Measurements from ENCODE around the gene CMTR1. TPM values are rescaled to one million over a fixed set of nuclear protein-coding genes. Genes with fewer than 3 reads are reported as not detected.
"Not testable (repeated sequence)": the region's sequence is repeated elsewhere in the genome, so short reads cannot be mapped to it uniquely, and the experiment has no call there.

The CMTR1 gene
- total and polyA plus RNA-seq, 7 experiments from 2014 or later = 21.1 to 89.4 (median 70.3) TPM

DNA sequence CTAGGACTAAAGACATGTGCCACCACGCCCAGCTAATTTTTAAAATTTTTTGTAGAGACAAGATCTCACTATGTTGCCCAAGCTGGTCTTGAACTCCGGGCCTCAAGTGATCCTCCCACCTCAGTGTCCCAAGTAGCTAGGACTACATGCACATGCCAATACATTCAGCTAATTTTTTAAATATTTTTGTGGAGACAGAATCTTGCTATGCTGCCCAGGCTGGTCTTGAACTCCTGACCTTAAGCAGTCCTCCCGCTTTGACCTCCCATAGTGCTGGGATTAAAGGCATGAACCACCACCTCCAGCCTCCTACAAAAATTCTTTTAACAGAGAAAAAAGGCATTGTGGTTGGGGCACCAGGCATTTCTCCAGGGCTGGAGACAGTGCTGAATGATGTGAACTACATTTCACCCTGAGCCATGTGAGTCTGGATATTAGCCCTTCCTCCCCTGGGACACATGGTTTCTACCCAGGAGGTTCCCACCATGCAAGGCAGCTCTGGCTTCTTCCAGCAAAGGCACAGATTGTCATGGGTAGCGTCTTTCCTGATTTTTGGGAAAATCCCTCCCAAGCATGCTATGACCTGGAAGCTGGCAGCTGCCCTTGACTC lies 36.3 kb upstream of the CMTR1 start:
- POLR2A ChIA-PET = no interaction called here
- no peak overlapping the region for H3K27ac ChIP-seq (ENCODE audit: low read depth, low read length)
- H3K9me3 Mint-ChIP-seq = peaks cover 0 to 2% (median 0%) of the 10 kb centered on the region in 11 donors
- no peaks in the 10 kb centered on the region for H3K27me3 ChIP-seq (ENCODE audit: control insufficient read depth in 2 of 2, insufficient read depth in 2 of 2, low read length in 2 of 2)
- ATAC-seq (no peak), DNase-seq (no peak)
- H3K27ac Mint-ChIP-seq = no peak overlapping the region
- H3K36me3 Mint-ChIP-seq = peaks cover 0 to 10% (median 0%) of the 10 kb centered on the region in 5 donors
- H3K4me3 ChIP-seq (ENCODE audit: low read length) = no peak overlapping the region
- CTCF ChIA-PET = interaction anchor here (0.9 kb wide), 1 partner anchor 60 kb away, joined by 3 read pairs; no protein-coding TSS in a partner anchor
- H3K9me3 ChIP-seq (ENCODE audit: control insufficient read depth in 2 of 3, low read length in 3 of 3) = no peaks in the 10 kb centered on the region
- H3K4me1 Mint-ChIP-seq = peaks cover 0 to 5% (median 0%) of the 10 kb centered on the region in 7 donors
- H3K27me3 Mint-ChIP-seq = peaks cover 0 to 18% (median 0%) of the 10 kb centered on the region in 5 donors
- no peaks in the 10 kb centered on the region for H3K4me1 ChIP-seq (ENCODE audit: control insufficient read depth in 2 of 2, insufficient read depth in 2 of 2, low read length in 2 of 2)
- H3K36me3 ChIP-seq (ENCODE audit: control insufficient read depth in 2 of 3, insufficient read depth in 3 of 3, low read length in 3 of 3) = peaks cover 0 to 8% (median 0%) of the 10 kb centered on the region in 3 experiments
- no peak overlapping the region for H3K4me3 Mint-ChIP-seq
- intact Hi-C loops (cut with micrococcal nuclease) = no loop called here

DNA sequence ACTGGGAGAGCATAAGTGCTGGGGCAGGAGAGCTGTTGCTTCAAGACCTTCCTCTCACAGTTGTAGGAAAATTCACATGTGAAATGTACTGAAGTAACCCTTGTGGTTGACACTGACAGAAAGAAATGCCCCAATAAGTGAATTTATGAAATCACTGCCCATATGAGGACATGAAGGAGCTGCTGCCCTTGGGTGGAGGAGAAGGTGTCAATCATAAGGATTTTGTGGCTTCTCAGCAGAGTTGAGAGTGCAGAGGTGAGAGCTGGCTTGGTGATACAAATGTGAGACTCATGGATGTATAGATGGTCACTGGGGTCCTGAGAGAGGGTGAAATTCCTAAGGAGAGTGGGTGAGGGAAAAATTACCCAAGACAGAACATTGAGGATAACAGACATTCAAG lies 33.9 kb upstream of the CMTR1 start:
- CTCF ChIA-PET = no interaction called here
- no peak overlapping the region for H3K4me3 ChIP-seq (ENCODE audit: low read length)
- ATAC-seq = no peak
- Mint-ChIP-seq H3K9me3 (peaks cover 0 to 5% (median 0%) of the 10 kb centered on the region in 11 donors), H3K27me3 (peaks cover 0 to 36% (median 0%) of the 10 kb centered on the region in 5 donors), H3K4me3 (no peak overlapping the region), H3K36me3 (peaks cover 0 to 6% (median 0%) of the 10 kb centered on the region in 5 donors), H3K4me1 (peaks cover 0 to 5% (median 0%) of the 10 kb centered on the region in 7 donors), H3K27ac (no peak overlapping the region)
- H3K36me3 ChIP-seq (ENCODE audit: control insufficient read depth in 2 of 3, insufficient read depth in 3 of 3, low read length in 3 of 3) = no peaks in the 10 kb centered on the region
- no peak for DNase-seq
- H3K27ac ChIP-seq (ENCODE audit: low read depth, low read length) = no peak overlapping the region
- no peaks in the 10 kb centered on the region for H3K9me3 ChIP-seq (ENCODE audit: control insufficient read depth in 2 of 3, low read length in 3 of 3)
- H3K4me1 ChIP-seq (ENCODE audit: control insufficient read depth in 2 of 2, insufficient read depth in 2 of 2, low read length in 2 of 2) = no peaks in the 10 kb centered on the region
- intact Hi-C loops (cut with micrococcal nuclease) = no loop called here
- H3K27me3 ChIP-seq (ENCODE audit: control insufficient read depth in 2 of 2, insufficient read depth in 2 of 2, low read length in 2 of 2) = no peaks in the 10 kb centered on the region
- POLR2A ChIA-PET = no interaction called here

DNA sequence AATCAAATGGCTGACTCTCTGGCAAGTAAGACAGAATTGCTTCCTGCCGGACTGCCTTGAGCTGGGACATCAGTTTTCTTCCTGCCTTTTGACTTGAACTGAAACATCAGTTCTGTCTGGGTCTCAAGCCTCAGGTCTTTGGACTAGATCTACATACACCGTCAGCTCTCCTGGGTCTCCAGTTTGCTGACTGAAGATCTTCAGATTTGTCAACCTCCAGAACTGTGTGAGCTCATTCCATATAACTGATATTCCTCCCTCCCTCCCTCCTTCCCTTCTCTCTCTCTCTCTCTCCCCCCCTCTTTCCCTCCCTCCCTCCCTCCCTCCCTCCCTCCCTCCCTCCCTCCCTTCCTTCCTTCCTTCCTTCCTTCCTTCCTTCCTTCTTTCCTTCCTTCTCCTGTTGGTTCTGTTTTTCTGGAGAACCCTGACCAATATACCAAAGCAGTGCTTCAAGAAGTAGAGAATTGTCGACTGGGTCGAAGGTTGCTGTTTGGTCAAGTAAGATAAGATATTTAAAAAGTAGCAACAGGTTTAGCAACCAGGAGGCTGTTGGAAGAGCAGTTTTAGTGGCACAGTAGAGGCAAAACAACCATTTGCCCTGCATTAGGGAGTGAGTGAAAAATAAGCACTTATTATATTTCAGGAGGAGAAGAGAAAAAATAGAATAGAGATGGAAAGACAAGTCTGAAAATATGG lies 33.1 kb upstream of the CMTR1 start:
- Mint-ChIP-seq H3K27me3 (peaks cover 0 to 39% (median 0%) of the 10 kb centered on the region in 5 donors), H3K4me1 (peaks cover 0 to 5% (median 0%) of the 10 kb centered on the region in 7 donors), H3K4me3 (no peak overlapping the region), H3K9me3 (peaks cover 0 to 5% (median 0%) of the 10 kb centered on the region in 11 donors), H3K27ac (no peak overlapping the region), H3K36me3 (peaks cover 0 to 6% (median 0%) of the 10 kb centered on the region in 5 donors)
- DNase-seq = no peak
- H3K4me3 ChIP-seq (ENCODE audit: low read length) = no peak overlapping the region
- H3K27me3 ChIP-seq (ENCODE audit: control insufficient read depth in 2 of 2, insufficient read depth in 2 of 2, low read length in 2 of 2) = no peaks in the 10 kb centered on the region
- CTCF ChIA-PET = interaction anchor here (0.7 kb wide), 1 partner anchor 34 kb away, joined by 3 read pairs; no protein-coding TSS in a partner anchor
- H3K36me3 ChIP-seq (ENCODE audit: control insufficient read depth in 2 of 3, insufficient read depth in 3 of 3, low read length in 3 of 3) = no peaks in the 10 kb centered on the region
- POLR2A ChIA-PET = no interaction called here
- H3K27ac ChIP-seq (ENCODE audit: low read depth, low read length) = no peak overlapping the region
- no peaks in the 10 kb centered on the region for H3K4me1 ChIP-seq (ENCODE audit: control insufficient read depth in 2 of 2, insufficient read depth in 2 of 2, low read length in 2 of 2)
- no peaks in the 10 kb centered on the region for H3K9me3 ChIP-seq (ENCODE audit: control insufficient read depth in 2 of 3, low read length in 3 of 3)
- intact Hi-C loops (cut with micrococcal nuclease) = no loop called here
- no peak for ATAC-seq

DNA sequence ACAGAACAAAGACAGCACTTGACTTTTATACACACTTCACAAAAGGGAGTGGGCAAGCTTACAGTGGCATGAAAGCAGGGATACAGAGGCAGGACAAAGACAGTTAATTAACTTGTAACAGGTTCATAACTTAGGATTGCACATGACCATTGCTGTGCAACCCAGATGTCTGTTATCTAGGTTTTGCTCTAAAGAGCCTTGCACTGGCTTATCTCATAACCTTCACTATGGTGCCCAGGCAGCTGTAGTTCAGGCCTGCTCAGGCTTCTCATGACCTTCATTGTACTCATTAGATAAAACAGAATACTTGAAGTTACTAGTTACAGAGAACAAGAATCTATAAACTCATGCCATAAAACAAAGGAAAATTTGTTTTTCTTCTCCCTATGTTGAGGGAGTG lies 31.4 kb upstream of the CMTR1 start:
- H3K27ac ChIP-seq (ENCODE audit: low read depth, low read length); H3K27me3 ChIP-seq (ENCODE audit: control insufficient read depth in 2 of 2, insufficient read depth in 2 of 2, low read length in 2 of 2); ATAC-seq; H3K4me1 ChIP-seq (ENCODE audit: control insufficient read depth in 2 of 2, insufficient read depth in 2 of 2, low read length in 2 of 2); H3K9me3 Mint-ChIP-seq; H3K36me3 Mint-ChIP-seq; H3K4me1 Mint-ChIP-seq; H3K4me3 ChIP-seq (ENCODE audit: low read length); H3K36me3 ChIP-seq (ENCODE audit: control insufficient read depth in 2 of 3, insufficient read depth in 3 of 3, low read length in 3 of 3); POLR2A ChIA-PET; H3K4me3 Mint-ChIP-seq; H3K27ac Mint-ChIP-seq; DNase-seq; H3K9me3 ChIP-seq (ENCODE audit: control insufficient read depth in 2 of 3, low read length in 3 of 3); intact Hi-C loops (cut with micrococcal nuclease); CTCF ChIA-PET: not testable (repeated sequence)
- H3K27me3 Mint-ChIP-seq = peaks cover 0 to 44% (median 0%) of the 10 kb centered on the region in 5 donors

DNA sequence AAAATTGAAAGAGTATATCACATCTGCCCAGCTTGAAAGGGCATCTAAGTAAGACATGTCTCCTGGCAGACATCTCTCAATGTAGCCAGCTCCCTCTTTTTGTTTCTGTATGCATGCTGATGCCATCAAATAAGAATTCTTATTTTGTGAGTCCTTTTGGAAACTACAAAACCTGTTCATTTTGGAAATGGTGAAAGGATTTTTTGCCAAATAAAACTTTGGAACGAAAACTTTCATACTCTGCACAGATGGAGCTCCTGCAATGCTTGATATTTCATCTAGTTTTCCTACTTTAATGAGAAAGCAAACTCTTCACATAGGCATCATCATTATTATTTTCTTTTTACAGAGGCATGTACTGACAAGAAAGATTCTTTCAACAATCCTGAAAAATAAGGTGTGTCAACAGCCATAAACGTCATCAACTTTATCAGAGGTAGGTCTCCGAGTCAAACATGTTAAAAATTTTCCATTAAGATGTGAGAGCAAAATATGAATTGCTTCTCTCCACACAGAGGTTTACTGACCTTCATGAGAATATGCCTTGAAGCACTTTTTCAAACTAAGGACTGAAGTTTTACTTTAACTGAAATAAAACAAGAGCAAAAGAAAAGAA lies 26.2 kb upstream of the CMTR1 start:
- no peaks in the 10 kb centered on the region for H3K36me3 Mint-ChIP-seq
- POLR2A ChIA-PET = no interaction called here

DNA sequence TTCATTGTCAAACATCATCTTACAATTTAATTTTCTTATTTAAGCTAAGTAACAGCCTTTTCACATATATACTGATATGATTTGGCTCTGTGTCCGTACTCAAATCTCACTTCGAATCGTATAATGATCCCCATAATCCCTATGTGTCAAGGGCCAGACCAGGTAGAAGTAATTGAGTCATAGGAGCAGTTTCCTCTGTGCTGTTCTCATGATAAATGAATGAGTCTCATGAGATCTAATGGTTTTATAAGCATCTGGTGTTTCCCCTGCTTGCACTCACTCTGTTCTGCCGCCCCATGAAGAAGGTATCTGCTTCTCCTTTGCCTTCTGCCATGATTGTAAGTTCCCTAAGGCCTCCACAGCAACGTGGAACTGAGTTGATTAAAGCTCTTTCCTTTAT lies 25.1 kb upstream of the CMTR1 start:
- peaks cover 0 to 53% (median 0%) of the 10 kb centered on the region in 5 donors for H3K27me3 Mint-ChIP-seq
- intact Hi-C loops (cut with micrococcal nuclease) = no loop called here

More for the DNA sequence above, 26.2 kb upstream of the CMTR1 start:
- H3K27ac ChIP-seq (ENCODE audit: low read depth, low read length) = no peak overlapping the region
- no peaks in the 10 kb centered on the region for H3K4me1 ChIP-seq (ENCODE audit: control insufficient read depth in 2 of 2, insufficient read depth in 2 of 2, low read length in 2 of 2)
- no peak overlapping the region for H3K4me3 ChIP-seq (ENCODE audit: low read length)
- no peaks in the 10 kb centered on the region for H3K27me3 ChIP-seq (ENCODE audit: control insufficient read depth in 2 of 2, insufficient read depth in 2 of 2, low read length in 2 of 2)
- no peaks in the 10 kb centered on the region for H3K9me3 ChIP-seq (ENCODE audit: control insufficient read depth in 2 of 3, low read length in 3 of 3)
- H3K4me1 Mint-ChIP-seq = no peaks in the 10 kb centered on the region
- H3K36me3 ChIP-seq (ENCODE audit: control insufficient read depth in 2 of 3, insufficient read depth in 3 of 3, low read length in 3 of 3) = no peaks in the 10 kb centered on the region
- intact Hi-C loops (cut with micrococcal nuclease) = no loop called here
- DNase-seq = no peak
- CTCF ChIA-PET = no interaction called here
- no peak for ATAC-seq
- peaks cover 0 to 60% (median 0%) of the 10 kb centered on the region in 5 donors for H3K27me3 Mint-ChIP-seq
- peaks cover 0 to 3% (median 0%) of the 10 kb centered on the region in 11 donors for H3K9me3 Mint-ChIP-seq
- H3K4me3 Mint-ChIP-seq = no peak overlapping the region
- H3K27ac Mint-ChIP-seq = no peak overlapping the region

More for the DNA sequence above, 25.1 kb upstream of the CMTR1 start:
- no peaks in the 10 kb centered on the region for H3K36me3 ChIP-seq (ENCODE audit: control insufficient read depth in 2 of 3, insufficient read depth in 3 of 3, low read length in 3 of 3)
- peaks cover 0 to 3% (median 0%) of the 10 kb centered on the region in 11 donors for H3K9me3 Mint-ChIP-seq
- no peak overlapping the region for H3K4me3 ChIP-seq (ENCODE audit: low read length)
- no peak for ATAC-seq
- H3K4me1 ChIP-seq (ENCODE audit: control insufficient read depth in 2 of 2, insufficient read depth in 2 of 2, low read length in 2 of 2) = no peaks in the 10 kb centered on the region
- no peaks in the 10 kb centered on the region for H3K27me3 ChIP-seq (ENCODE audit: control insufficient read depth in 2 of 2, insufficient read depth in 2 of 2, low read length in 2 of 2)
- no peaks in the 10 kb centered on the region for H3K36me3 Mint-ChIP-seq
- H3K4me1 Mint-ChIP-seq = no peaks in the 10 kb centered on the region
- no peak overlapping the region for H3K4me3 Mint-ChIP-seq
- H3K27ac ChIP-seq (ENCODE audit: low read depth, low read length) = no peak overlapping the region
- no peak for DNase-seq
- no peak overlapping the region for H3K27ac Mint-ChIP-seq
- ChIA-PET CTCF (no interaction called here), POLR2A (no interaction called here)
- H3K9me3 ChIP-seq (ENCODE audit: control insufficient read depth in 2 of 3, low read length in 3 of 3) = no peaks in the 10 kb centered on the region
